ENCODE results near the gene PLEKHG4. TPM values are rescaled to one million over a fixed set of nuclear protein-coding genes. Genes with fewer than 3 reads are reported as not detected.

The PLEKHG4 gene
- total and polyA plus RNA-seq, 10 of the 15 experiments (the other 5 are each of a cell fraction or from before 2014, with no cell fraction given) = 0.14 to 2.6 (median 0.99) TPM

GRCh38 chr16:67271446-67271845 lies 7.9 kb upstream of the PLEKHG4 start:
- in situ Hi-C loops (cut with MboI) = no loop called here
- no peaks in the 10 kb centered on the region for H3K36me3 ChIP-seq (ENCODE audit: control insufficient read depth in 2 of 2, insufficient read depth in 2 of 2, low read length in 1 of 2)
- no peaks in the 10 kb centered on the region for H3K79me2 ChIP-seq (ENCODE audit: control insufficient read depth, insufficient read depth, low read length)
- CTCF ChIA-PET = interaction anchor here (3.0 kb wide), 1 partner anchor 11 kb away, joined by 20 read pairs; no protein-coding TSS in a partner anchor
- no TSS peak for BruUV-seq (replicated peaks)
- TF ChIP-seq RUNX3 (IDR thresholded peaks at IDR 0.05; ENCODE audit: low read length) (no peak), MAX (IDR thresholded peaks at IDR 0.05; ENCODE audit: low read depth, low read length) (no peak), EZH2 (IDR thresholded peaks at IDR 0.05; ENCODE audit: borderline replicate concordance, control insufficient read depth, low read depth, low read length) (no peak)
- no peak overlapping the region for H2AFZ ChIP-seq (ENCODE audit: control insufficient read depth, low read depth, low read length)
- RAD21 ChIA-PET (ENCODE audit: unreplicated experiment) = interaction anchor here (1.1 kb wide), 1 partner anchor 11 kb away, joined by 3 read pairs; no protein-coding TSS in a partner anchor
- SMC1A ChIA-PET (ENCODE audit: uncharacterized antibody, unreplicated experiment) = interaction anchor here (0.8 kb wide), 1 partner anchor 11 kb away, joined by 3 read pairs; no protein-coding TSS in a partner anchor
- no peaks in the 10 kb centered on the region for H3K4me1 ChIP-seq (ENCODE audit: control insufficient read depth, insufficient read depth, low read length)
- WGBS (ENCODE audit: insufficient coverage, insufficient replicate concordance, low lambda C conversion rate, missing lambda C conversion rate) = 97% methylated on average over 4 of the region's 4 CpGs
- H3K4me2 ChIP-seq (ENCODE audit: control insufficient read depth, insufficient read depth) = no peak overlapping the region
- intact Hi-C loops (cut with micrococcal nuclease; ENCODE audit: unreplicated experiment) = no loop called here
- no peak overlapping the region for H3K9ac ChIP-seq (ENCODE audit: control insufficient read depth, insufficient read depth, low read length)
- no peak overlapping the region for H3K27ac ChIP-seq (ENCODE audit: control insufficient read depth, insufficient read depth)
- DNase-seq (ENCODE audit: low read depth, low spot score) = no peak
- no peak for ATAC-seq
- H3K9me3 ChIP-seq (replicated peaks; ENCODE audit: control insufficient read depth, insufficient read depth, low read length) = no peaks in the 10 kb centered on the region
- POLR2A ChIA-PET = no interaction called here
- H3K27me3 ChIP-seq (replicated peaks in 1 of 2; ENCODE audit: control insufficient read depth in 2 of 2, insufficient read depth in 2 of 2, low read length in 1 of 2) = no peaks in the 10 kb centered on the region
- no peak overlapping the region for H3K4me3 ChIP-seq
- no peaks in the 10 kb centered on the region for H4K20me1 ChIP-seq (ENCODE audit: control insufficient read depth, insufficient read depth)
- no peak for FAIRE-seq

GRCh38 chr16:67275321-67275720 lies 4.0 kb upstream of the PLEKHG4 start:
- H3K36me3 ChIP-seq (ENCODE audit: control insufficient read depth in 2 of 2, insufficient read depth in 2 of 2, low read length in 1 of 2) = no peaks in the 10 kb centered on the region; a peak in 1 of 4 replicates
- FAIRE-seq = no peak
- H2AFZ ChIP-seq (ENCODE audit: control insufficient read depth, low read depth, low read length) = no peak overlapping the region
- TF ChIP-seq TBL1XR1 (IDR thresholded peaks at IDR 0.05; ENCODE audit: low read depth, low read length) (no peak), MYC (IDR thresholded peaks at IDR 0.05; ENCODE audit: insufficient read depth, insufficient read length, insufficient replicate concordance, low read length, severe bottlenecking) (no peak), RAD21 (IDR thresholded peaks at IDR 0.05; ENCODE audit: insufficient read depth, low read depth, low read length) (no peak)
- SMC1A ChIA-PET (ENCODE audit: uncharacterized antibody, unreplicated experiment) = no interaction called here
- 87% methylated on average over 2 of the region's 2 CpGs for WGBS (ENCODE audit: insufficient coverage, insufficient replicate concordance, low lambda C conversion rate, missing lambda C conversion rate)
- POLR2A ChIA-PET = no interaction called here
- ATAC-seq = no peak
- H3K4me3 ChIP-seq = no peak overlapping the region
- BruUV-seq (replicated peaks) = TSS peak; percentile 48
- H3K9me3 ChIP-seq (replicated peaks; ENCODE audit: control insufficient read depth, insufficient read depth, low read length) = no peaks in the 10 kb centered on the region
- H3K27ac ChIP-seq (ENCODE audit: control insufficient read depth, insufficient read depth) = no peak overlapping the region
- no peaks in the 10 kb centered on the region for H4K20me1 ChIP-seq (ENCODE audit: control insufficient read depth, insufficient read depth)
- H3K9ac ChIP-seq (ENCODE audit: control insufficient read depth, insufficient read depth, low read length) = no peak overlapping the region
- H3K4me1 ChIP-seq (ENCODE audit: control insufficient read depth, insufficient read depth, low read length) = peaks cover 4% of the 10 kb centered on the region; the same call in 1 of the 2 replicates
- CTCF ChIA-PET = no interaction called here
- no peak for DNase-seq (ENCODE audit: low read depth, low spot score)
- intact Hi-C loops (cut with micrococcal nuclease; ENCODE audit: unreplicated experiment) (loop anchor here (5.0 kb wide), 2 partner anchors 52 to 122 kb away; partner anchors contain the start of genes KCTD19 and LRRC36), in situ Hi-C loops (cut with MboI) (no loop called here)
- H3K27me3 ChIP-seq (replicated peaks in 1 of 2; ENCODE audit: control insufficient read depth in 2 of 2, insufficient read depth in 2 of 2, low read length in 1 of 2) = no peaks in the 10 kb centered on the region
- no peak overlapping the region for H3K4me2 ChIP-seq (ENCODE audit: control insufficient read depth, insufficient read depth)
- H3K79me2 ChIP-seq (ENCODE audit: control insufficient read depth, insufficient read depth, low read length) = 0 out of 2 replicates have a peak, but pooled peaks cover 2% of the 10 kb centered on the region
- RAD21 ChIA-PET (ENCODE audit: unreplicated experiment) = no interaction called here
